SK-N-SH treated with all-trans-retinoic acid at 6 μM for 48 hours (cell line): ENCODE results near the gene ACKR4.

ENCODE experiments used
- ZFP30 ChIP-seq: fragments of 450-650 bp; formaldehyde crosslinking; IDR thresholded peaks from 2 replicates; pipeline ENCODE4 v1.5.0; 2022; ENCODE audit warnings: mild to moderate bottlenecking, moderate library complexity
- ZNF565 ChIP-seq: fragments of 450-650 bp; formaldehyde crosslinking; conservative IDR thresholded peaks from 2 replicates; pipeline ENCODE4 v1.5.0; 2020; ENCODE audit warnings: low read depth, mild to moderate bottlenecking, moderate library complexity

DNA sequence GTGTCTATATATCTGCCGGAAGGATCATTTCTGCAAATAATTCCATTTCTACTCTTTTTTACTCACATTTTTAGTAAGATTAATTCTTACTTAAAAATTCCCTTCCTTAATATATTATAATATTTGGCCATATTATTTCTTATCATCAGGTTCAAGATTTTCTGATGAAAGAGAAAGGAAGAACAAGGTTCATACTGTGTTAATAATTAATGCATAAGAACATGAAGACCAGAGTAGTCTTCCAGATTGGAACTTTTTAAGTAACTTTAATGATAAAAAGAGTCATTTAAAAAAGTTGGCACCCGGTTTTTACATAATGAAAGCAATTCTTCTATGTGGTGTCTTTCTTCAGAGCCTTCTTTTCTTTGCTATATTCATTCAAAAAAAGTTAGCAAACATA, 590 bp downstream of the ACKR4 start:
- TF ChIP-seq ZFP30 (CRISPR knock-in tag) = no peak
- no peak for TF ChIP-seq ZNF565
